C1 segment of cervical spinal cord (tissue), 14 donors: Measurements from ENCODE around the gene SLC39A2.
"Not testable (repeated sequence)": the region's sequence is repeated elsewhere in the genome, so short reads cannot be mapped to it uniquely, and the experiment has no call there.

Source experiments
- DNase-seq, 14 donors: peaks; one replicate each; lab custom pipeline; 2025; lab: John Stamatoyannopoulos, UW

The SLC39A2 gene

DNA sequence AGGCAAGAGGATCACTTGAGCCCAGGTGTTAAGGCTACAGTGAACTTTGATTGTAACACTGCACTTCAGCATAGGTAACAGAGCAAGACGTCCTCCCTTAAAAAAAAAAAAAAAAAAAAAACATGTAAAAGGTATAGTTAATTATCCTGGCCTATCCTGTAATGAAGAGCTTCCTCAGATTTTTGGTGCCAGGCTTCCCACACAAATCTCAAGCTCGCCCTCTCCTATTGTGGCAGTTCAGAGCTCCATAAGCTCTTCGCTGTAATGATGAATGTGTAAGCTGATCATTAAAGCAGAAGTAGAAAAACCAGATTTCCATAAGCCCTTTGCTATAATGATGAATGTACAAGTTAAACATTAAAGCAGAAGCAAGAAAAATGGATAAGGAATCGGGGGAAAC lies 2.0 kb upstream of the SLC39A2 start:
- DNase-seq: no peak

DNA sequence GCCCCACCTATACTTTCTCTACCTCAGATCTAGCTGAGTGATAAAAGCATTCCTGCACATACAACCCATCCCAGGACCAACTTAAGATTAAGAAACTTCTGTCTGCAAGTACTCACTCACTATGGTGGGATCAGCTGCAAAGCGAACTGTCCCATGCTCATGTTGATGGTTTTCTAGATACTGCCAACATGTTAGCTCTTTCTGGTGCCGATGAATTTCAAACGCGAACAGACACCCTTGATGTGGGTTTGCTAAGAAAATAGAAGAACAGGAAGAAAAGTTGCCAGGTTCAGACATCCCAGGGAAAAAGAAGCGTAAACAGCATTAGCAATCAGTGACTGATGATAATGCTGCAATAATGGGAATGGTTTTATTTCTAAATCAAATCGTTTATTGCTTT lies 1.5 kb upstream of the SLC39A2 start:
- no peak for DNase-seq

DNA sequence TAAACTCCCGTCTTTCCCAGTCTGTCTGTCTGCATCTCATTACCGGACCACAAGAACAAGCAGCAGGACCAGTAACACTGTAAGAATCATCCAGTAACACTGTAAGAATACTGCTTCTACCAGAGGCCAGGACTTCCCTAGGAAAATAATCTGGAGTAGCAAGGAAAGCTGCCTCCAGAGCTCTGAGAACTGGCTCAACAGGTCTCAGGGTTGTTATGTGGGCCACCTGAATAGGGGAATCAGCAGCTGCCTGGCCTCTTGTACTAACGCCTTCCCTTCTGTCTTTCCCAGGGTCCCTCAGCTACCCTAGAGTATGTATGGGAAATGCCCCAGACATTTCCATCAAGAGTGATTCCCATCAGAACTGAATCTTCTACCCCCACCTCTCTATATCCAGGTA lies 954 bp upstream of the SLC39A2 start:
- DNase-seq: no peak

DNA sequence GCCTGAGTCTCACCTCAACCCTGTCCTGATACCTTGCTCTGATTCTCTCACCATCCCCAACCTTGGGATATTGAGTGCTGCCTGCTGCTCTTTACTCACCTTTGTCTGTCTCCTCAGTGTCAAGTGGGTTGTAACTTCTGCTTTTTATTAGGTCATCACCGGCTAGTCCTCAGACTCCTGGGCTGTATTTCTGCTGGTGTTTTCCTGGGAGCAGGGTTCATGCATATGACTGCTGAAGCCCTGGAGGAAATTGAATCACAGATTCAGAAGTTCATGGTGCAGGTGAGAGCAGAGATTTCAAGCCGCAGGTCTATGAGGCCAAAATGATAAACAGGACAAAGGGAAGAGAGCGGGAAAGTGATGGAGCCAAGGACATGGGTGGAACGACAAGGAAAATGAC lies 498 bp downstream of the SLC39A2 start:
- DNase-seq: no peak

DNA sequence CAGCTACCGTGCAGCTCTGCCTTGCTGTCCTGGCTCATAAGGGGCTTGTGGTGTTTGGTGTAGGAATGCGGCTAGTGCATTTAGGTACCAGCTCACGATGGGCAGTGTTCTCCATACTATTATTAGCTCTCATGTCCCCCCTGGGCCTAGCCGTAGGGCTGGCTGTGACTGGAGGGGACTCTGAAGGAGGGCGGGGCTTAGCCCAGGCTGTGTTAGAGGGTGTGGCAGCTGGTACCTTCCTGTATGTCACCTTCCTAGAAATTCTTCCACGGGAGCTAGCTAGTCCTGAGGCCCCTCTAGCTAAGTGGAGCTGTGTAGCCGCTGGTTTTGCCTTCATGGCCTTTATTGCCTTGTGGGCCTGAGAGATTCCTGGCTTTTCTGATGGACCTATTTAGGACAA lies 2.1 kb downstream of the SLC39A2 start:
- no peak for DNase-seq

DNA sequence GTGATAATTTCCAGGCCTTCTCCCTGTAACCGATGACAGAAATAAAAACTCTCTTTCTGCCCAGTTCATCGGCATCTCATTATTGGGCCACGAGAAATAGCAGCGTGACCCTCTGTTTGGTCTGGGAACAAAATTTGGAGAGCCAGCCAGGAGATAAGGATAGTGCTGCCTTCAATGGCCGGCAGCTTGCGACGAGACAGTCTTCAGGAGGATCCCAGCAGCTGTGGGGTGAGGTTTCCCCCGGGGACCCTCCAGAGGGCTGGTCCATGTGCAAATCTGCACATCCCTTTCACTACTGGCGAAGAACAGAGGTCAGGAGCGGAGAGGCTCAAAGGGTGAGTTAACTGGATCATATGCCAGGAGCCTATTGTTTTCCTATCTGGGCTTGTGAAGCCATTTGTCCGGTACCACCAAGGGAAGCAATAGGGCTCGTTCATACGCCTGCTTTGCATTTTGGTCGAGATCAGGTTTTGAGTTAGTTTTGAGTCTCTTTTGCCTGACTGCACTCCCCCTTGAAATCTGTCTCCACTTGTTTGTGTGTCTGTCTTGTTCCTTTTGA lies 4.8 kb downstream of the SLC39A2 start:
- DNase-seq: no peak

DNA sequence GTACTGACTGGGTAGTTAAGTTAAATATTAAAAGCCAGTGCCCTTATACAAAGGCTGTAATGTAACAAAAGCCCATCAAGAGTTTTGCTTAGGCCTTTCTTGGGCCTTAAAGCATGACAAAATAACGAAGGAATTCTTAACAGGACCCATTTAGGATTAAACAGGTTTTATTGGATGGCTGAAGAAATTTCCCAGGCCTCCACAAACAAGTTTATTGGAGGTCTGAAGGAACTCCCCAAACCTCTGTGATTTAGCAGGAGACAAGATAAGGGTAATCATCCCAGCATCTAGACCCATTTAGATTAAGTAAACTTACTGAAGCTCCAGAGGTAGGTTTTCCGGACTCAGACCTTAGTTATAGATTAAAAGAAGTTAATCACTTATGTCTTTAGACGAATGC lies 10.6 kb downstream of the SLC39A2 start:
- DNase-seq: not testable (repeated sequence)

DNA sequence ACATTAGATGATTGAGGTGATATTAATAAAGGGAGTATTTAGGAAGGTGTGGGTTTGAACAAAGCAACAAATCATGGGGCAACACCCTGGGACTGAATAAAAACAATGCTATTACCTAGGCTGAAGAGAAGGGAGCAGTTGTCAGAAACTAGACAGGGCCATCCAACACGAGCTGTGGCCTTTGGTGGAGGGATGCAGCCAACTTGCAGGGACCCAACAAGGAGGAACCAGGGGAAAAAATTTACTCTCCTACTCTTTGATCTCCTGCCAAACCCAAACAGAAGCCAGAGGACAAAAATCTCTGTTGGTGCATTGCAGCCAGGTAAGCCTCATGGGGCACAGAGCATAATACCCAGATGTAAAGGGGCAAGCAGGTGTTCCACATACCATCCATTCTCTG lies 12.0 kb downstream of the SLC39A2 start:
- no peak for DNase-seq

DNA sequence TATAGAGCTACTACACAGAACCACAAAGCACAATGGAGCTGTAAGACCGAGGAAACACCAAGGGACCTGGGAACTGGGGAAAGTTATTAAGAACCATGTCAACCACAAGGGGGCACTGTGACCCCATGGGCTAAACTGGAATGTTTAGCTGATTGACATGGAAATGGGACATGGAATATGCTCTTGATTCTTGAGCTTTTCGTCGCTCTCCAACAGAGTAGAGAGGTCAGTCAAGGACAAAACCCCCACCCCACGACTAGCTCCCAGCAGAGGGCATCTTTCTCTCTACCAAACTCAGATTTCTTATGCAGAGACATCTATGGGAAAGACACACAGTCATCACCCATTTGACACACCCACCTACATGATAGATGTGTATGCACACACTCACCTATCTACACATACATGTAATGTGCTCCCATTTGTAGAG lies 15.7 kb downstream of the SLC39A2 start:
- DNase-seq: peak; percentile 25 to 92 (median 77)

DNA sequence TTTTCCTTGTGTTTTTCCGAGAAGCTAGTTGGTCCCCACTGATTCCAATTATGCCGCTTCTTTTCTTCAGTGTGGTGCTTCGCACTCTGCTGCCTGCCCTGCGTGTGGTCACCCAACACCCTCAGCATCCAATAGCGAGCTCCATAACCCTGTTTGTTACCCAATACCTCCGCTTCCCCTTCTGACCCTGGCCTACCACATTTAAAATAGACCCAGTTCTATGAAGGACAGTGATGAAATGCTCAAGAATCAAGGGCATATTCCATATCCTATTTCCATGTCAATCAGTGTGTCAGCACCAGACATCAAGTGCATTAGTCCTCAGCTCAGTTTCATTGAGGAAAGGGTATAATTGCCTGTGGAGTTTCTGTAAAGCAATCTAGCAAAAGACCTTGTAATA lies 16.2 kb downstream of the SLC39A2 start:
- peak in 1 of 14 donors; percentile 61 for DNase-seq

DNA sequence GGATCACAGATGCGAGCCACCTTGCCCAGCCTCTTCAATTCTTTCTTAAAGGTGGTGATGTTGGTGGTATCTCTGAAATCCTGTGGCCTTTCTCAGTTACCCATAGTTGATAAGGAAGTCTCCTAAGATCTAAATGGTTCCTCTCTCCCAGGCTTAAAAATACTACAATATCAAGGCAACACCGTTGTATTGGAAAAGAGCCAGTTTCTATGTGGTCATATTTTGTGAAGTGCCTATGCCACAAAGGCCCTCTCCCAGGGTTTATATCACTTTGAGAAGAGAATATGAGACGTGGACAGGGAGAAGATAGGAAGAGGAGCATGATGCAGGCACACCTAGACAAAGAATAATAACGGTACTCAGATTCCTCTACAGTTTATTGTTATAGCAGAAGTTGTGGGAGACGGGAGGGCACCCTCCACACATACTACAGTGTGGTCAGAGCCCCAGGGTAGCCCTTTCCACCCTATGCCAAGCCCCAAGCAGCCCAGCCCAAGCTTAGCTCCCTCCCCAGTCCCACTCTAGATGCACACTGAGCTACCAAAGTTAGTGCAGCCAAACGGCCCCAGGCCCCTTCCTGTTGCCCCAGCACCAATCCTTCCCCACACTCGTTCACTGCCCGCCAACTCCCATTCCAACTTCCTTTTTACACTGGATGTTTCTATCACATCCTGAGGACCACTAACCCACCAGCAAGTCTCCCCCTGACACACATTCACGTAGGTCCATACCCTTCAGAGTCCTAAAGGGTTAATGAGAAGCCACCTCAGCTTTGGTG lies 17.5 kb downstream of the SLC39A2 start:
- no peak for DNase-seq

DNA sequence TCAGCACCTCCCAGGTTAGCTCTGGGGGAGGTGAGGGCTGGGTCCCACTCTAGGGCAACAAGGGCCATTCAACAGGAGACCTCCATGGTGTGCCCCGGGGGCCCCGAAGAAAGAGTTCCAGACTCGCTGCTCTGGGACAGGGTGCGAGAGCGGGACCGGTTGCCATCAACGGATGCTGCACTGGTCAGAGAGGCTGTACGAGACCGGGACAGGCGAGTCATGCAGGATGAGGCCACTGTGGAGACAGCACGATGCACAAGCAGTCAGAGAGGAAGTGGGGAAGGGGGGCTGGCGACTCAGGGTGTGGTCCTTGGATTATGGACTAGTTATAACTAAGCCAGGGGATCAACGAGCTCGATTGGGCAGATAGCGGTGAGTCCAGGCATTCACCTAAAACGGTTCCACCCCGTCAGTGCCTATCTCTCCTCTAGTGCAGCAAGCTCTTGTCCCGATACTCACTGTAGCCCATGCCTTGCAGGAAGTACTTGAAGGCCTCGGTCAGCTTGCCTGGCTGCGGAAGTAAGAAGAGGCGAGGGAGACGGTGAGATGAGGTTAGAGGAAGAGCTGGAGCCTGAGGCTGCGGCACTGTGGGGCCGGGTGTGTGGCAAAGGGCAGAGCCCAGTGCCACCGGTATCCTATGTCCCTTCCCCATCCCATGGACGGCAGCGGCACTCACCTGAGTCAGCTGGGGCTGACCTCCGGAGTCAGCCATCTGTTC lies 18.6 kb downstream of the SLC39A2 start:
- no peak for DNase-seq

DNA sequence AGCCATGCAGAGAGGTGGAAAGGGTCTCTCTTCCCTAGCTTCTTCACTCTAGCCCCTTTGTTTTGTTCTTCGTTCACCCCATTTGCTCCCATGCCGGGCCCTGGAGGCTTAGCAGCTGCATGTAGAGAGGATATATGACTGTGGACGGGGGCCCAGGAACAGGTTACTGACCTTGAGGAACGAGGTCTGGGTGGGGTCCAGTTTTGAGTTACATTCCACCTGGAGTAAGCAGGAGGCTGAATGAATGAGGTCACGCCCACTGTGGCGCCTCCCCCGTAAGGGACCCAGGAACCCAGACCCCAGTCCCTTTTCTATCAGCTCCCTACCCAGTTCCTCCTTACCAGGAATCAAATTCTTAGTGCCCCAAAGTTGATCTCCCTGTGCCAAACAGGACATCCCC lies 19.2 kb downstream of the SLC39A2 start:
- no peak for DNase-seq

DNA sequence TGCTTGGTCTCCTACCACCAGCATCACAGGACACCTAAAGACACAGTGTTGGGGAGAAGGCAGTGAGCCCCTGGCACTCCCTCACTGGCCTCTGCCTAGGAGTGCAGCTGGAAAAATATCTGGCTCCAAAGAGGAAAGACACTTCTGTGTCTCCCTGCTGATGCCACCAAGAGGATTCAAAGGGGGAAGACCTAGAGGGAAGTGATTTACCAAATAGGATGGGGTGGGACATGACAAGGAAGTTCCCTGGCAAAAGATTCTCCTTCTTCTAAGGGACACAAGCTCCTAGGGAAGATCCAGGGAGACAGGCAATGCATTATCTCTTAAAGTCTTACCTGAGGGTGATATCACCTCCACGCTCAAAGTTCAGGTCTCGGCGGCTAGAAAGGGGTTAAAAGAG lies 19.7 kb downstream of the SLC39A2 start:
- no peak for DNase-seq

DNA sequence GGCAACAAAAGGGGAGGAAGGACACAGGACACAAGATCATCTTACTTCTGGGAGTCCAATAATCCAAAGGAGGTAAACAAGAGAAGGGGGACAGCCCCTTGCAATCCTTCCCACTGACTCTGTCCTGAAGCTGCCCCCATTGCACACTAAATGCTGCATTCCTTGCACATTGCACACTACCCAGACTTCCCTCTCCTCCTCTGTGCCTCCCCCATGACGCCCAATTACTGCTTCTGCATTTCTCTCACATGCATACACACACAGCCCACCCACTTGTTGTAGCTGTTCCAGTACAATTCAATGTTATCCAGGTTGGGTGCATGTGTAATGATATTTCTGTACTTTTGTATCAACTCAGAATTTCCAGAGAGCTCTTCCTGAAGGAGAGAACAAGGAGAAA lies 20.3 kb downstream of the SLC39A2 start:
- no peak for DNase-seq

DNA sequence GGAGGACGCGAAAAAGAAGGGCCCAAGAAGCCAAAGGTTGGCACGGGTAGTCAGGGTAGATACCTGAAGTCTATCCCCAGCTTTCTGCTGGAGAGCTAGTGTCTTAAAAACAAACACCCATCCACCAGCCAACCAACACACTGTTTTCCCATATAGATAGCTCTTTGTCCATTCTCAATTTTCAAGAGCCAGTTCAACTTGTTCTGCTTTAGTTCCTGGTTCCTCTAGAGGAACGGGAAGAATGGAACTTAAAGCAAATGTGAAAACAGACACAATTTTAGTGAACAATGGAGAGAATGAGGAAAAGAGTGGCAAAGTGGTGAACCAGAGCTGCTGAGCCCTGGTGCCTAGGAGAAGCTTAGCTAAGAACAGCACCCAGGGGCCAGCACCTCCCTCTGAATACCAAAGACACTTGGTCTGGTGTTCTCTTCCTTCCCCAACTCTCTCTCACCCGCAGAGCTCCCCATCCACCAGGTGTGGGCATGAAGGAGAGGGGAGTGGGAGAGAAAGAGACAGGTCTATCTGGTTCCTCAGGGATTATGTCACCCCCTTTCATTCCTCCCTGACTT lies 22.0 kb downstream of the SLC39A2 start:
- no peak for DNase-seq

DNA sequence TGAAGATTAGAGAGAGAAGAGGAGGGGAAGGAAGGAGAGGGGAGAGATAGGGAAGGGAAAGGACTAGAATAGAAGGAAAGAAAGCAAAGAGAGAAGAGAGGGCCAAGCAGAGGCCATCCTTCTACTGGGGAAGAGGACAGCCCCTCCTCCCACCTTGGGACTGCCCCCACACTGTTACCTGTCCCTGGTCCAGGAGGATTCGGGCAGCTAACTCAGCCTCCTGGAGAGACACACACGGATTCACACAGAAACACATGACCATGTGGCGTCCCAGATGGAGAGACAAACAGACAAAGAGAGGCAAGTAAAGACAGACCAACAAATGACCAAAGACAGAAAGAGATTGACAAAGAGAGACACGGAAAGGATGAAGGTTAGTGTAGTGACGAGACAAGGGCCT lies 23.6 kb downstream of the SLC39A2 start:
- DNase-seq: no peak

DNA sequence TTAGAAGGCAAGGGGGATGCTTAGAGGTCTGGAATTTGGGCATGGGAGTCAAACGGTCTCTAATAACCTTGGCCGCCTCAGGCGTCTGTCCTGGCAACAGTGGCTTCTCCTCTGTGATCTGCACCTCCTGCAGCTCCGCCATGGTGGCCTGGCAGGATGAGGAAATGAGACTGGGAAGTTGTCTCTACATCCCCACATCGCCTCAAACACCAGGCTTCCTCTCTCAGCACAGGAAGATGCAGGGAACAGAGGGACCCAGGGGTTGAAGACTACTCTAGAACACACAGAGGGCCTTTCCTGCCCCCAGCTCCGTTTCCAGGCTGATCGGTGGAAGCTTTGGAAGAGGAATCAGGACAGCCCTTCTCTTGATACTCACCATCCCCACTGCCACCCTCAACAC lies 24.1 kb downstream of the SLC39A2 start:
- DNase-seq: peak in 8 of 14 donors; percentile 13 to 53 (median 32)

DNA sequence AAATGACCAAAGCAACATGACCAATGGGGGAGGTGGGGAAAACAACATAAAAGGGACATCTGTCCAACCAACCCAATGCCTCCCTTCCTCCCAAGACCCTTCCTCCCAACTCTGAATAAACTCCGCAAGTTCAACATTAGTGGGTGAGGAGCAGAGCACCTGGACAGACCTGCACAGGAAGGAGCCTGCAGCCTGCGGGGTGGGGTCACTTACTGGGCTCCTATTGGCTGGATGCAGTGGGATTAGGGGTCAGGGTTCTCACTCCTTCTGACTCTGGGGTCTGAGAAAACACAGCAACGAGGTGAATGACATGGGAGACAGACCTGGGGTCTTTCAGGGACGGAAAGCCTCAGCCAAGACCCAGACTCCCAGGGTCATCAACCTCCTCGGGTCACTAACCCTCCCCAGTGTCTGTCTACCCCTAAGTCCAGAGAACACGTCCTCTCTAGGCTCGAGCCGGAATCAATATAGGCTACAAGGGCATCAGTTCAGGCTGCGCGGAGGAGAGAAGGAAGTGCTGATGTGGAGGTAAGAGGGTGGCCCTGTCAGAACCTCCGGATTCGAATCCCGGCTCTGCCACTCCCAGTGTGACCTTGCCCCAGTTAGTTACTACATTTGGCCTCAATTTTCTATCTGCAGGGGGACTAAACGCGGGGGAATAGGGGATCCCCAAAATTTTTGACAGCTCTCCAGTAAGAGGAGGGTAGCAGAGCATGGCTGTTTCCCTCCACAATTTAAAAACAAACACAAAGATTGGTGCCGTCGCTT lies 24.9 kb downstream of the SLC39A2 start:
- DNase-seq: peak in 3 of 14 donors; percentile 19 to 50 (median 40)

DNA sequence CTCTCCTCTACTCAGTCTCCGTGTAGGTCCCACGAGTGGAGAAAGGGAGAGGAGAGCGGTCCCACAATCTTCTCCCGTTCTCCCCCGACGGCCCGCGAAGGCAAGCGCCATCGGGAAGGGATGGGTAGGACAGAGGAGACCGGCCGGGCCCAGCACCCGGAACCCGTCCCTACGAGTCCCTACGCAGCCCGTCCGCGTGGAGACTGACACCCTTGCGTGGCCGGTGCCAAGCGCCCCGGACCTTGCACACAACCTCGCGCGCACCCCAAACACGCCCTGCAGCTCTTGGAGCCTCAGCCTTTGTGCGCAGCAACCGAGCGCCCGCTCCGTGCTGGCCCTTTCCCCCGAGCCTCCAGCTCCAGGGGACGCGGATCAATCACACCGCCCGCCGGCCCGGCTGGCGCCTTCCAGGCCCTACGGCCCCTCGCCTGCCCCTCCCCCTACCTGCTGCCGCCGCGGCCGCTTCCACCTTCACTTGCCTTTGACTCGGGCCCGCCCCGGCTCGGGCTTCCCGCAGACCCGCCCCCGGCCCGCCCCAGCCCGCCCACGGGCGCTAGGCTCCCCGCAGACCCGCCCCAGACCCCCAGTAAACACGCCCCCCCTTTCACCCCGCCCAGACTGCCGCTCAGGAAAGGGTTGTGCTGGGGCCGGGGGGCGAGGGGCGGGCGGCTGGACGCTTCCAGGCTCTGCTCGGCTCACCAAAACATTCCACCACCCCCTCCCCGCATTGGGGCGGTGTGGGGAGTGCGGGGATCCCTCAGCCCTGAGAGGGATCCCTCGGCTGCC lies 25.7 kb downstream of the SLC39A2 start, which contains the start of gene NDRG2:
NDRG2 (minus strand) TSS at position 477 of the 786 bp plus-strand sequence. CDS start 1,746 bp downstream, outside the sequence.
- peak in 10 of 14 donors; percentile 67 to 91 (median 78) for DNase-seq
